HG03175 (cell line): ENCODE results near the gene INPP4B.
"Not testable (repeated sequence)": the region's sequence is repeated elsewhere in the genome, so short reads cannot be mapped to it uniquely, and the experiment has no call there.

ENCODE experiments used
- ATAC-seq: cut with Tn5 transposase; IDR thresholded peaks from one replicate; pipeline ENCODE4 v1.9.1; 2021; ENCODE audit warnings: mild to moderate bottlenecking, moderate library complexity; ENCODE audit not compliant: unreplicated experiment

The INPP4B gene

DNA sequence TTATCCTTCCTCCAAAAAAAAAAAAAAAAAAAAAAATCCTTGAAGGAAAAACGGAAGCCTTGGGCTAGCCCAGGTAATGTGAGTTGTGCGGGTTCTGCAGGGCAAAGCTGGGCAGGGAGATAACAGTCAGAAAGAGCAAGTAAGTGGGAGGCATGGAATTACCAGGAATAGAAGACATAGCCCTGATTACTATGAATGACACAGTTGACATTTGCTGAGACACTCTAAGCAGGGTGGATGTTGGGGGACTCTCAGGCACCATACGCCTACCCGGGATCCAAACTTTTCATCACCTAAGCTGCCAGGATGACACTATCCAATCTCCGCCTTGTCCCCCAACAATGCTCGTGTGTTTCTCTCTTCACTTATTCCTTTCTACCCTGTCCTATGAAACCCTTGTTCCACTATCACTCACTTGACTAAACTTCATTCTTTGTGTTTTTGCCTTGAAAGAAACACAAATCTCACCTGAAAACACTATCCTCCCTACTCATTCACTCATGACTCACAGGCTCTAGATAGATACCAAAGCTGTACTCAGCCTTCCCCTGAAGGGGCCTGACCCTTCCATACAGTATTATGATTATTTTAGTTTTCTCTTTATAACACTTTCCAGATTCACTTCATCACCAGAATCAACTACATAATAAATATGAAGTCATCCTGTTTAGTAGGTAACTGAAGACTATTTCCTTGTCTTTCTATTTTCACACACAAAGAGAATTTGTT is 158.4 kb downstream of the INPP4B start:
- no peak for ATAC-seq

GRCh38 chr4:142686081-142686480 is 160.0 kb downstream of the INPP4B start:
- ATAC-seq, result no peak

DNA sequence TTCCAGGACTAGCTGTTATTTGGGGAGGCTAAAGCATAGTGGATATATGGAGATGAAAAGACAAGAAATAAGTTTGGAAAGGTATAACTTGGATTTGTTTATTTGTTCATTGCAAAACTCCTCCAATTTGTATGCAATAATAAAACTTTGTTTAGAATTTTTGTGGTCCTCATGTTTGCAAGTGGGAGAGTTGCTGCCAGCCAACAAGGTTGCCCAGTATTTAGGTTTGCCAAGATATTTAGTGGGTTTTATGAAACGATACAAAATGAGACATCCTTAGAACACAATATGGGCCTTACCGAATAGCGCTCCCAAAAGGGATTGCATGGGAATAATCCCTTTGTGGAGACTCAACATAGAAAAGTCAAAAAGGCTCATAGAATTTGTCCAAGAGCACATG is 162.1 kb downstream of the INPP4B start:
- ATAC-seq, result no peak

DNA sequence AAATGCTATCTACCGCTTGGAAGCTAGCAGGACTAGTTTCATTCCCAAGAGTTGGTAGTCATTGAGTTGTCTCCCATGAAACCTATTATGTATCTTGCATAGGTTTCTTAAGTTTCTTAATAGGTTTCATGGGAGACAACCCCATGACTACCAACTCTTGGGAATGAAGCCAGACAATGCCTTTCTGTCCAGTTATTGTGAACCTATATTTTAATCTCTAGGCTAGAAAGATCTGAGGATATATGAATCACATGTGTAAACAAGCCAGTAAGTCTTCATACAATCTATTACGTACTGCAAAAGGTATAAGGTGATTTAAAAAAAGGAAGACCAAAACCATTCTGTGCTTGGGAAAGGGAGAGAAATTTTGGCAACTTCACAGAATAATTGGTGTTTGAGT is 162.6 kb downstream of the INPP4B start:
- no peak for ATAC-seq

GRCh38 chr4:142671516-142671915 is 174.6 kb downstream of the INPP4B start:
- no peak for ATAC-seq

- no peak for ATAC-seq
These were observed 182.3 kb downstream of the INPP4B start for GRCh38 chr4:142663828-142664227.

GRCh38 chr4:142660728-142661127 is 185.4 kb downstream of the INPP4B start:
- ATAC-seq, result no peak

GRCh38 chr4:142656178-142656577 is 189.9 kb downstream of the INPP4B start:
- ATAC-seq, result no peak

DNA sequence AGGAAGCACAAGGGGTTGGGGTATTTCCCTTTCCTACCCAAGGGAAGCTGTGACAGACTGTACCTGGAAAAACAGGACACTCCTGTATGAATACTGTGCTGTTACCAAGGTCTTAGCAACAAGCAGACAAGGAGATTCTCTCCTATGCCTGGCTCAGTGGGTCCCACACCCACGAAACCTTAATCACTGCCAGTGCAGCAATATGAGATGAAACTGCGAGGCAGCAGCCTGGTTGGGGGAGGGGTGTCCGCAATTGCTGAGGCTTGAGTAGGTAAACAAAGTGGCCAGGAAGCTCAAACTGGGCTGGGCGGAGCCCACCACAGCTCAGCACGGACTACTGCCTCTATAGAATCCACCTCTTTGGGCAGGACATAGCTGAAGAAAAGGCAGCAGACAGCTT is 197.7 kb downstream of the INPP4B start:
- no peak for ATAC-seq

- peak; percentile 75 for ATAC-seq
These were observed 200.5 kb downstream of the INPP4B start for GRCh38 chr4:142645475-142646108.

- not testable (repeated sequence) for ATAC-seq
These were observed 201.5 kb downstream of the INPP4B start for GRCh38 chr4:142644628-142645027.

DNA sequence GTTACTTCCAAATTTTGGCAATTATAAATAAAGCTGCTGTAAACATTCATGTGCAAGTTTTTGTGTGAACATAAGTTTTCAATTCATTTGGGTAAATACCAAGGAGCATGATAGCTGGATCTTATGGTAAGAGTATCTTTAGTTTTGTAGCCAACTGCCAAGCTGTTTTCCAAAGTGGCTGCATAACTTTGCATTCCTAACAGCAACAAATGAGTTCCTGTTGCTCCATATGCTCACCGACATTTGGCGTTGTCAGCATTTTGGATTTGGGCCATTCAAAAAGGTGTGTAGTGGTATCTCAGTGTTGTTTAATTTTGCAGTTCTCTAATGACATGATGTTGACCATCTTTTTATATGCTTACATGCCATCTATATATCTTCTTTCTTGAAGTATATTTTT is 208.5 kb downstream of the INPP4B start:
- no peak for ATAC-seq

DNA sequence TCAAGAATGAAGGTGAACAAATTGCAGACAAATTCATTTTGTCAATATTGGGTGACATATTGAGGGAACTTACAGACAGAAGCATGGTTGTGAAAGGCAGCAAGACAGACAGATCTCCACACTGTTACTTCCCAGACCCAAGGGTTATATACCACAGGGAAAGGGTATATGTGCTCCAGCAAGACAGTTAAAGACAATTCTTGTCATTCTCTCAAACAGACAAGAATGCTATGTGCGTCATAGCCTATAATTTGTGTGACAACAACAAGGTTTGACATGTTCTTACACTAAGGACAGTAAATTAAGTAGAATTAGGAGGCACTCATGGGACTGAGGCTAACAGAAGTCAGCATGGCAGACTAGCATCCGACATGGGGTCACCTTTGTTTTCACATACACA is 214.3 kb downstream of the INPP4B start:
- ATAC-seq, result no peak

- no peak for ATAC-seq
These were observed 230.8 kb downstream of the INPP4B start for GRCh38 chr4:142615324-142615665.

DNA sequence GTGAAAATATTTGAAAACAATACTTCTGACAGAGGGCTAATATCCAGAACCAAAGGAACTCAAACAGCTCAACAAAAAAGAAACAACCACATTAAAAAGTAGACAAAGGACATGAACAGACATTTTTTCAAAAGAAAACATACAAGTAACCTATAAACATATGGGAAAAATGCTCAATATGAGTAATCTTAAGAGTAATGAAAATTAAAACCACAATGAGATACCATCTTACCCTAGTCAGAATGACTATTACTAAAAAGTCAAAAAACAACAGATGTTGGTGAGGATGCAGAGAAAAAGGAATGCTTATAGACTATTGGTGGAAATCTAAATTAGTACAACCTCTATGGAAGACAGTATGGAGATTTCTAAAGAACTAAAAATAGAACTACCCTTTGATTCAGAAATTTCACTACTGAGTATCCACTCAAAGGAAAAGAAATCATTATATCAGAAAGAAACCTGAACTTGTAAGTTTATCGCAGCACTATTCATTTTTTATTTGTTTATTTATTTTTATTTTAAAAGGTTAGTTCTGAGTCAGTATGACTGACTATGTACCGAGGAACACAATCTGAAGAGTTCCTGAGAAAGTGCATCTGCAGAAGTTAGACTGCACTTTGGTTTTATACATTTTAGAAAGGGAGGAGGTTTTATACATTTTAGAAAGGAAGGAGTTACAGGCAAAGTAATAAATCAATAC is 231.3 kb downstream of the INPP4B start:
- ATAC-seq, result no peak

DNA sequence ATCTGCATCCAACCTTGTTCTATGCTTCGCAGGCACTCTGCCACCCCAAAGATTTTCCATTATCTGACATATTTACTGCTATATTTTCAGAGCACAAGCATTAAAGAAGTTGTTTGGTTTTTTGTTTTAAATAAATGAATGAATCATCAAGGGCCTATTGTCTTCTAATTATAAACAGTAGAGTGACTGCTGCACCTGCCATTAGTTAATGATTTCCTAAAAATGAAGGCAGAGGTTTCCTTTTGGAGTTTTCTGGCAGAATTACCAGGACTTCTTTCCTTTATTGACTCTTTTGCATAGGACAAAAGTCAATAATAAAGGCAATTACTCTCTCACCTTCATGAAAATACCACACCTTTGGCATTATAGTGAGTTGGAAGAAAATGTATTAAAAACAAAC is 238.1 kb downstream of the INPP4B start:
- no peak for ATAC-seq

DNA sequence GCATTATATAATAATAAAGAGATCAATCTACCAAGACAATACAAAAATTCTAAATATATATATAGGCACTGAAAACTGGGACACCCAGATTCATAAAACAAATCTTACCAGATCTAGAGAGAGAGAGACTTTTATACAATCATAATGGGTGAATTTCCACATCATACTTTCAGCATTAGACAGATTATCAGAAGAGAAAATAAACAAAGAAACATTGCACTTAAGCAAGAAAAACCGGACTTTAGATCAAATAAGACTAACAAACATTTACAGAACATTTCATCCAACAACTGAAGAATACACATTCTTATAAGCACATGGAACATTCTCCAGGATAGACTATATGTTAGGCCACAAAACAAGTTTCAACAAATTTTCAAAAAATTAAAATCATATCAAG is 245.1 kb downstream of the INPP4B start:
- no peak for ATAC-seq

DNA sequence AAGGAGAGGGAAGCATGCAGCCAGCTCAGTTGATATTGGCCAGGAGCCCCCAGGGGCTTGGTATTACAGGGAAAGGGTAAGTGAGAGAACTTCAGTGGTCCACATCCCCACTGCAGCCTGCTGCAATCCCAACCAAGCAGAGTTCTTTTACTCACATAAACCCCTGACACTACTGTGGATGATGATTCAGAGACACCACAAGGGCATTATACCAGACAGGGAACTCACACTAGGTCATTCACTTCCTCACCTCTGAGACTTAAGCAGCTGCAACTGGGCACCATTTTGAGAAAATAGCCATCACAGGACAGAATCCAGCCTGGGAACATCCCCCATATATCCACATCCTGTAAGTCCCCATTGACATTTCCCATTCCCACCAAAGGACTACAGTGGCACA is 248.0 kb downstream of the INPP4B start:
- ATAC-seq, result no peak

- no peak for ATAC-seq
These were observed 249.5 kb downstream of the INPP4B start for GRCh38 chr4:142596595-142596994.

GRCh38 chr4:142596121-142596520 is 250.0 kb downstream of the INPP4B start:
- no peak for ATAC-seq

- ATAC-seq, result no peak
These were observed 250.8 kb downstream of the INPP4B start for GRCh38 chr4:142595222-142595871.

DNA sequence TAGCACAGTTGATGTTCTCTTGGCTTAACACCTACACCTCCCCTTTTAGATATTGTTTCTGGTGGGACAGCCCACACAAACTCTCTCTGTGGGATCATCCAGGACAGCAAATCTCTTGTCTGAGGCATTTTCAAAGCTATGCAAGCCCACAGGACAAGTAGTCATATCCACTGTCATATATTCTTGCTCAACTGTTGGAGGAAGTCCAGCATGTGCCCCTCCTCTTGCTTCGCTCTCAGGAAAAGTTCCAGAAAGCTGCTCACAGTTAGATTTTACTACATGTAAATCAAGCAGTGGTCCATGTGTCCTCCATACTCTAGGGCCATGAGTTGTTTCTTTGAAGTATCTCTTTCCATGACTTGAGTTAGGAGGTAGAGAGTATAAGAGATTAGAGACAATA is 260.7 kb downstream of the INPP4B start:
- no peak for ATAC-seq
